PC-3 (cell line): ENCODE data around the gene SH3PXD2A.

Experiments
- EZH2 ChIP-seq: fragments of 300-600 bp; sonication (generic); IDR thresholded peaks from one replicate; pipeline ENCODE4 v1.6.1; 2017; ENCODE audit warnings: antibody characterized with exemption, mild to moderate bottlenecking, low read length; ENCODE audit not compliant: unreplicated experiment
- EZH2phosphoT487 ChIP-seq: fragments of 300-600 bp; sonication (generic); IDR thresholded peaks from 2 replicates; pipeline ENCODE4 v1.6.1; 2018; ENCODE audit warnings: mild to moderate bottlenecking, antibody characterized with exemption, low read length, borderline replicate concordance
- TF ChIP-seq, protein P1 (sequence below): fragments of 300-600 bp; sonication (generic); conservative IDR thresholded peaks from 2 replicates; pipeline ENCODE4 v1.5.1; 2017; ENCODE audit warnings: antibody characterized with exemption, low read depth, mild to moderate bottlenecking, low read length

DNA sequence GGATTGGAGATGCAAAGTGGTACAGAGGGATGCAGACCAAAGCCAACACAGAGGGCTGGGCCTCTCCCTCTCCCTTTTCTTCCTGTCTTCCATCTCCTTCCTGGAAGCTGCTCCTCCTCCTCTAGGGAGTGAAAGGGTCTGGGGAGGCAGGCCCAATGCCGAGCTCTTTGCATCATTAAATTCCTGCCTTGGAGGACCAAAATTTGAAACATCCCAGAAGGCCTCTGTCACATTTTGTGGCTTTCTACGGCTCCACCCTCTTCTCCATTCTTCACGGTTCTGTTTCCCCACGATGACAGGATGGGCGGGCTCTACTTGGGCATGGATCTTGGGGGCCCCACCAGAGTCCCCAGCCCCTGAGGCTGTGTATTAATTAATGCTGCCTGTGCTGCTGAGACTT, 285.5 kb downstream of the SH3PXD2A start:
- TF ChIP-seq, protein P1, sequence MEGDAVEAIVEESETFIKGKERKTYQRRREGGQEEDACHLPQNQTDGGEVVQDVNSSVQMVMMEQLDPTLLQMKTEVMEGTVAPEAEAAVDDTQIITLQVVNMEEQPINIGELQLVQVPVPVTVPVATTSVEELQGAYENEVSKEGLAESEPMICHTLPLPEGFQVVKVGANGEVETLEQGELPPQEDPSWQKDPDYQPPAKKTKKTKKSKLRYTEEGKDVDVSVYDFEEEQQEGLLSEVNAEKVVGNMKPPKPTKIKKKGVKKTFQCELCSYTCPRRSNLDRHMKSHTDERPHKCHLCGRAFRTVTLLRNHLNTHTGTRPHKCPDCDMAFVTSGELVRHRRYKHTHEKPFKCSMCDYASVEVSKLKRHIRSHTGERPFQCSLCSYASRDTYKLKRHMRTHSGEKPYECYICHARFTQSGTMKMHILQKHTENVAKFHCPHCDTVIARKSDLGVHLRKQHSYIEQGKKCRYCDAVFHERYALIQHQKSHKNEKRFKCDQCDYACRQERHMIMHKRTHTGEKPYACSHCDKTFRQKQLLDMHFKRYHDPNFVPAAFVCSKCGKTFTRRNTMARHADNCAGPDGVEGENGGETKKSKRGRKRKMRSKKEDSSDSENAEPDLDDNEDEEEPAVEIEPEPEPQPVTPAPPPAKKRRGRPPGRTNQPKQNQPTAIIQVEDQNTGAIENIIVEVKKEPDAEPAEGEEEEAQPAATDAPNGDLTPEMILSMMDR: no peak
- TF ChIP-seq EZH2phosphoT487: no peak
- no peak for TF ChIP-seq EZH2
